ENCODE data around the gene AMFR.
"Not testable (repeated sequence)": the region's sequence is repeated elsewhere in the genome, so short reads cannot be mapped to it uniquely, and the experiment has no call there.

The AMFR gene

DNA sequence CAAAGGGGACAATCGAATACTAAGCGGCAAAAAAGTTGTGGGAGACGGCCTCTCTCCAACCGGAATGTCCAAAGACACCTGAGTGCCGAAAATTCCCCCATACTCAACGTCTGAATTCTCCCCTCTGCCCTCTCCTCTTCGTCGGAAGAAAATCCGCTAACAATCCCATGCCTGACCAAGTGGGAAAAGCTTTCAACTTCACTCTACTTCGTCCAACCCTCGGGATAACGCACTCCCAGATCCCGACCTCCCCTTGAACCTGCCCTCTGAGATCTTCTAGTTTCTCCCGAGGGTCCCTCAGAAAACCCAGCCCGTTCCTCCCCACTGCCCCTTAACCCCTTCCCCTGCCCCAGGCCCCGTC is 961 bp downstream of the AMFR start:
- DNase-seq (ENCODE audit: low read depth in 1 of 2, low spot score in 1 of 2): no peak

DNA sequence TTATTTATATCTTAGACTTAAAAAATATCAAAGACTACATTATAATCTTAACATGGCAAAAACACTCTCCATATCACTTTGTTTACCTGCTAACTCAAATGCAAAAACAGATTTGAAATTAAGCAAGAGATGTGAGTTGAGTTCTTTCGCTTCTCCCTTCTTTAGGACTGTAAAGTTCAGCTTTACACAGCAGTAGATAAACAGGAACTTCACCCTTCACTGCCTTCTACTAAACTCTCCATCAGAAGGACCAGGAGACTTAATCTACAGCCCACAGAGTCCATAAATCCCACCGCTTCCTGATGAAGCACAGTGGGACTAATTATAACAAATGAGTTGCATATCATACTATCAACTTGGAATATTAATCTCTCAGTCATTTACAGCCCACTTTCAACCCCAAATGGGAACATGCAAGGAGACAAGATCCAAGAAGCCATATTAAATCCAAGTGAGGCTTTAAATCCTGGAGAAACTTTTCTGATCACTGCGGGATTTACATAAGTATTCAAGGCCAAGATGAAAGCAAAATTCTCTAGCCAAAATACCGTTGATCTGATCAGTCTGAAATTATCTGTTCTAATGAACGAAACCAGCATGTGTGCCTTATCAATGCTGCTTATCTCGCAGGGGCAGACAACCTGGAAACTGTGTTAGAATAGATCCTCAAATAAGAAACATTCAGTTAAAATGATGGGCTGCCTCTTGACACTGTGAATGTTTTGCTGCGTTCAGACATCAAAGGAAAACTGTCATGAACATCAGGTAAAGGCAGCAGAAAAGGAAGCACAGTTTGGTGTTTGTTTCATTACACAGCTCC is 1.6 kb downstream of the AMFR start:
- no peak for DNase-seq (ENCODE audit: low read depth in 1 of 2, low spot score in 1 of 2)

DNA sequence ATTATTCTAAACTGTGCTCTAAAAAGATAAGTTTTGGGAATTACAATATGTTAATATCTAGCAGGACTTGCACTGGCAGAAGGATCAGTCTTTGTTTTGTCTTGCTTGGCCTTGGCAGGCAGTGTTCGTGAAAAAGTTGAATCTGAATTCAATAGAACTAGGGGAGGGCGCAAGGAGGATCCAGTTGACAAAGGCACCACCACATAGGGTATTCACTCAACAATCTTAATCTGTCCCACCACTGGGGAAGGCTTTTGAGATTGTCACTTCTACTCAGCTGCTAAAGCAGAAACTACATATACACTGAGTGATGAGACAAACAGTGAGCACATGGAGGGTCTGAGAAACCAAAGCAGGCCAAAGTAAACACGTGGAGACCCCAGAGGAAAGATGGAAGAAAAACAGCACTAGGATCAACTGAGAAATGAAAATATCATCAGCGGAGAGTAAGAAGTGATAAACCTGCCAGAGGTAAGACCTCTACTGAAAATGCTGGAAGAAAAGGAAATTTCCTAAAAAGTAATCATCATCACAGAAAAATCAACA is 2.4 kb downstream of the AMFR start:
- DNase-seq (ENCODE audit: low read depth in 1 of 2, low spot score in 1 of 2): no peak

DNA sequence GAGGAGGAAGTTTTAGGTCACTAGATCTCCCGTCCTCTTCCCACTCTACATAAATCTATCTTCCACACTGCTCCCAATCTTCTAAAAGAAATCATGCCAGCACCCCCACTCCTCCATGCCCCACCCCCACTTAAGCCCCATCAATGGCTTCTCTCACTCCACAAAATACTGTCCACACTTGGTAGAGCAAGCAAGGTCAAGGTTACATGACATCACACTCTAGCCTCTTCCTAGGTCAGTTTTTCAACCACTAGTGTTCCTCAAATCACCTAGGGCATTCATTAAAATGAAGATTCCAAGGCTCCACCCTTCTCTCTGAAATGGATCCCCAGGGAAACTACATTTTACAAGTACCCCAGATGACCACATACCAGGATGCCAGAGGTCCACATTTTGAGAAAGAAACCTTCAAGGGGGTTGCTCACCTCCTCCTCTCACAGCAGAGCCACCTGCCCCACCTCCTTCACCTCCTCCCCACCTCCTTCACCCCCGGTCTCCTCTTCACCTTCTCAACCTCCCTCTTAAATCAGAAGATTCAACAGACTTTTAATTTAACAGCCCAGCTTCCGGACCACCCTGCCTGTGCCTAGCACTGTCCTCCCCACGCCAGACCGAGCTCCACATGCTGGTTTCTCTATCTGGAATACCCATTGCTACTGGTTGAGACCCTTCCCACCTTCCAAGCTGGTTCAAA is 3.2 kb downstream of the AMFR start:
- DNase-seq (ENCODE audit: low read depth in 1 of 2, low spot score in 1 of 2): no peak

DNA sequence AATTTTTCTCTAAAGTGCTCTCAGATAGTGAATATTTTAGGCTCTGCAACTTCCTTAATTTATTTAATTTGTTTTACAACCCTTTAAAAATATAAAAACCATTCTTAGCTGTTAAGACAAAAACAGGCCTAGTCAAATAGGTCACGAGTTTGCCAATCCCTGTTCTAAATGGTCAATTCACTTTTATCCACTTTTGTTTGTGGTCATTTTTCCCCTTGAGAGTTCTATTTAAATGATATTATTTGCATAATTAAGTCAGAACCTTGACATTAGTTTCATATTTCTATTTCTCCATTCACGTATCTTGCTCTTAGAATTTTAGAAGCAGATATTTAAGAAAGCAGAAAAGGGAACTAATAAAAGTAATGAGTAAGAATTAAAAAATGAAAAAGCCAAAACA is 4.0 kb downstream of the AMFR start:
- DNase-seq (ENCODE audit: low read depth in 1 of 2, low spot score in 1 of 2): no peak

DNA sequence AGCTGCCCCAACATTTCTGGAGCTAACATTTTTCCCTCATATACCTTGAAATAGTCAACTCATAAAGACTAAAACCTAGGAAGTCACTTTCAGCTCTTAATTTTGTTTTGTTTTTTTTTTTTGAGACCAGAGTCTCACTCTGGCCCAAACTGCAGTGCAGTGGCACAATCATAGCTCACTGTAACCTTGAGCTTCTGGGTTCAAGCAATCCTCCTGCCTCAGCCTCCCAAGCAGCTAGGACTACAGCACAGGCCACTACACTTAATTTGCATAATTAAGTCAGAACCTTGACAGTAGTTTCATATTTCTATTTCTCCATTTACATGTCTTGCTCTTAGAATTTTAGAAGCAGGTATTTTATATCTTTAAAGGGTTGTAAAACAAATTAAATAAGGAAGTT is 4.7 kb downstream of the AMFR start:
- DNase-seq (ENCODE audit: low read depth in 1 of 2, low spot score in 1 of 2): no peak

DNA sequence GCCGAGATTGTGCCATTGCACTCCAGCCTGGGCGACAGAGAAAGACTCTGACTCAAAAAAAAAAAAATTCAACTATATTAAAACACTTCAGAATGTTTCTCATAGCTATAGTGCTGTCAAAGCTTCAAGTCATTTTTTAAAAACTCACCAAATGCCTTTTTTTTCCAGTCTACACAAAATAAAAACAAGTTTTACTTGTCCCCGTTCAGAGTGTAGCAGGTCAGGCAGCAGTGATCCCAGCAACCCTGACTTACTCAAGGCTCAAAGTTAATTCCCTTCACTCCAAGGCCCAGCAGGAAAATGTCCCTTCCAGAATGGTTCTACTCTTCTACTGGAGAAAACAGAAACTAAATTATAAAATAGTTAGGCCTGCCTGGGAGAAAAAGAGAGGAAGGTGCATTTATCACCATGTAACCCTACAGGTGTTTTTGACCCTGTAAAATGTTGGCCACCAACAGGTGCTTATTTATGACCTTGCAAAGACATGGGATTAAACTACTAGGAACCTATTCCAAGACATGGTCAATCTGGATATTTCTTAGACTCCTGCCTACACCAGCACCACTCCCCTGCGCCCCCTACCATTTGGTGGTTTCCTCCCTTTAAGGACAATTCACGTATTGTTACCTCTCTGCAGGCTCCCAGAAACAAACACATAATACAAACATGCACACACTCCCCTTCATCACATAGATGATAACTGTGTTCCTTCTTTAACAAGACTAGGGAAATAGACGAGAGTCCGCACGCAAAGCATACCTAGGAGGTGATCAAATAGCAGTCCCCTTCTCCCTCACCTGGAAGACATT is 5.4 kb downstream of the AMFR start:
- no peak for DNase-seq (ENCODE audit: low read depth in 1 of 2, low spot score in 1 of 2)

DNA sequence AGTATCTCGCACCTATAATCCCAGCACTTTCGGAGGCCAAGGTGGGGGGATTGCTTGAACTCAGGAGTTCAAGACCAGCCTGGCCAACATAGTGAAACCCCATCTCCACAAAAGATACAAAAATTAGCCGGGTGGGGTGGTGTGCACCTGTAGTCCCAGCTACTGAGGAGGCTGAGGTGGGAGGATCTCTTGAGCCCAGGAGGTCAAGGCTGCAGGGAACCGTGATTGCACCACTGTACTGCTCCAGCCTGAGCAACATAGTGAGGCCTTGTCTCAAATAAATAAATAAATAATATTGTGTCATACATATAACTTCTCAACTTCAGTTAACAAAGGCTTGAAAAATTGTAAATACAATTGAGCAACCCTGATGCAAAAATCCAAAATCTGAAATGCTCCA is 8.2 kb downstream of the AMFR start:
- DNase-seq (ENCODE audit: low read depth in 1 of 2, low spot score in 1 of 2): no peak

DNA sequence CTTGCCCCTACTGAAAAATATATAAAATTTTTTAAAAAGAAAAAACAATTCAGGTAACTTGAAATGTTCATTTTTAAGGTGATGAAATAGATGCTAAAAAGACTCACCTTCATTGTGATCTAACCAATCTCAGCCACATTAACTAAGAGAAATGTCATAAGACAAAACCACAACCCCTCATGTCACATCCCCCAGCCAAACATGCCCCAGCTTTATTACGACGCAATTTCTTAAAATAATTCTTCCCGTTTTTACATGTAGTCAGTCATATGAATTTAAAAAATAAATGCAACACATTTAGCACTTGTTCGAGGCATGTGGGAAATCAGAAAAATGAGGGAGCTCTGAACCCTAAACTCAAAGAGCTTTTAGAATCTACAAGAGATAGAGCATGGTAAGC is 9.5 kb downstream of the AMFR start:
- DNase-seq (ENCODE audit: low read depth in 1 of 2, low spot score in 1 of 2): no peak

DNA sequence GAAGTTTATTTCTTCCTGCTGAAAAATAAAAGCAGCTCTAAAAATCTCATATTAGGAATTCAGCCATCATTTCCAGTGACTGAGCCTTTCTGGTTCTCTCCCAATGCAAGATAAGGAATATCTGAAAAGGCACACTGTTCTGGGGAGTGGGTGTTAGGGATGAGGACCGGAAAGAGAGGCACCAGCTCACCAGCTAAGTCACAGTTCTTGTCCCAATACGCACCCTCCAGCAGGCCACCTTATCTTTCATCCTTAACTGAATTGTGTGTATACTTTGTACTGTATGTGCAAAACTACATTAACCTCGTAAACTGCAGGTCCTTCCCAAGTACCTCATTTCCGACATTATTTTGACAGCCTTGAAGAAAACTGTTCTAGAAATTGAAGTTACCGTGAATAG is 11.0 kb downstream of the AMFR start:
- no peak for DNase-seq (ENCODE audit: low read depth in 1 of 2, low spot score in 1 of 2)

DNA sequence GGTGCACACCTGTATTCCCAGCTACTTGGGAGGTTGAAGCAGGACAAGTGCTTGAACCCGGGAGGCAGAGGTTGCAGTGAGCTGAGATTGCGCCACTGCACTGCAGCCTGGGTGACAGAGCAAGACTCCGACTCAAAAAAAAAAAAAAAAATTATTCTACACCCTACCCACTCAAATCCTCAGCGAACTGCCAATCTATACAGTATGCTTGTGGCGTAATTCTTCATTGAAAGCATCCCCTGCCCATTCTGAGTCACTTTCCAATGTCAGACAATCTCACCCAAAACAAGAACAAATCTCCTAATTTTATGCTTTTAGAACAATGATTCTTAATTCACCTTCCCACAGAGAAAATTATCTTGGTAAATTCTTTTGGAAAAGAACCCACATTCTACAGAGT is 12.0 kb downstream of the AMFR start:
- no peak for DNase-seq (ENCODE audit: low read depth in 1 of 2, low spot score in 1 of 2)

DNA sequence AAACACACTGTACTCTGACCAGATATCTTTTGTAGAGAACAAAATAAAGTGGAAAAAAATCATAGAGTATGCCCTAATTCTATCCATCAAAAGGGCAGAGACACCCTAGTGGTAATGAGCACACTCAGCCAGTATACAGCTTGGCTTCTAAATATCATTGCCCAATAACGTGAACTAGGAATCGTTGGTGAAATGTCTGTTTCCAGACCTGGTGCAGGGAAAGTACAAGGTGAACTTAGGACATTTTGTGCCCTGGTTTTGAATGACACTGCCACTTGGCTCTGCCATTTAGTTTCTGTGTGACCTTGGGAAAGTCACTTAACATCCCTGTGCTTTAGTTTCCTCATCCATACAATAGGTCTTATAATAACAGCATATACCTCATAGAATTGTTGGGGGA is 13.7 kb downstream of the AMFR start:
- no peak for DNase-seq (ENCODE audit: low read depth in 1 of 2, low spot score in 1 of 2)

DNA sequence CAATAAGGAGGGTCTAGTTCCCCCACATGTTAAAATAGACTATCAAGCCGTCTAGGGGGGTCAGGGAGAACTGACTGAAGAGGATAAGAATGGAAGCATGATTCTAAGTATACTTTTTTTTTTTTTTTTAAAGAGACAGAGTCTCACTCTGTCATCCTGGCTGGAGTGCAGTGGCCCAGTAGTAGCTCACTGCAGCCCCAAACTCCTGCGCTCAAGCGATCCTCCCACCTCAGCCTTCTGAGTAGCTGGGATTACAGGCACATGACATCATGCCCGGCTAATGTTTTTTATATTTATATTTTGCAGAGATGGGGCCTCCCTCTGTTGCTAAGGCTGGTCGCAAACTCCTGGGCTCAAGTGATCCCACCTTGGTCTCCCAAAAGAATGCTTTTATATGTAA is 14.2 kb downstream of the AMFR start:
- no peak for DNase-seq (ENCODE audit: low read depth in 1 of 2, low spot score in 1 of 2)

DNA sequence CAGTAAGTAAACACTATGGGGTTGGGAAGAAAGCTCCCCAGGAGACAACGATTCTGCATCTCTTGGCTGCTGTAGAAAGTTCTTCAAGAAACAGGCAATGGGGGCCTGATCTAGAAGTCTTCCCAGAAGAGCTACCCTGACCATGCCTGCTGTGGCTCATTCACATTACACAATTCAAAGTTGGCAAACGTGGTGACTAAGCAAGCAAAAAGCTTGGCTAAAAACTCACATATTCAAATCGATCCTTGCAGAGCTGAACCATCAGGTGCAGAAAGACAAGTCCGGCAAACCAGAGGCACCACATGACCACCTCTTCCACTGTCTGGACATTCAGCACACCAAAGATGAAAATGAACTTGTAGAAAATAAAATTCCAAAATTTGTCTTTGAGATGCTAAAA is 16.1 kb downstream of the AMFR start:
- DNase-seq (ENCODE audit: low read depth in 1 of 2, low spot score in 1 of 2): no peak

DNA sequence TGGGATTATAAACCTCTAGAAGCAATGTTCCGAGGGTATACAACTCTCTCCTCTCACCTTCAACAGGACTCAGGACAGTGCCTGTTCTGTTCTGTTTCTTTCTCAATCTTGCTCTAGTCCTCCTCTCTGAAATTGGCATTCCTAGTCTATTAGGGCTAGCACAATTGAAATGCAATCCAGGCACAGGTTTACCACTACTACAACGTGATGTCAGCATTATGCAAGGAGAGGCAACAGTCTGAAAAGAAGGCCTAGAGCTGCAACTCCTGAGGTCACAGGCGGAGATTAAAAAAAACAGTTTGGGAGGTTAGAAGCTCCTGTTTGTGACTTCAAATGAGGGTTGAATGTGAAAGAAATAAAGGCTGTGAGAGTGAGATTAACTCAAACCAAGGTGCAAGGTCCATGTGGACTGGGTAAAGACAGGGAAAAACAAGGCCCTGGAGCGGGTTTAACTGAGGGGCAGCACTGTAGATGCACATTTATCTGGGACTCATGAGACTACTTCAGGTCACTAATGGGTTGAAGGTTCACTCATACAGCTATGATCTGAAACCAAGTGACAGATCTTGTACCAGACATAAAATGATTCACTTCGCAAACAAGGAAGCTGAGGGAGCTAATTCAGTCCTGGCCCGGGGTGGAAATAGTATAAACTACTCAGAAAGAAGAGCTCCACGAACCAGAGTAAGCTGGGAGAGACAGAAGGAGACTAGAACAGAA is 16.8 kb downstream of the AMFR start:
- DNase-seq (ENCODE audit: low read depth in 1 of 2, low spot score in 1 of 2): no peak

DNA sequence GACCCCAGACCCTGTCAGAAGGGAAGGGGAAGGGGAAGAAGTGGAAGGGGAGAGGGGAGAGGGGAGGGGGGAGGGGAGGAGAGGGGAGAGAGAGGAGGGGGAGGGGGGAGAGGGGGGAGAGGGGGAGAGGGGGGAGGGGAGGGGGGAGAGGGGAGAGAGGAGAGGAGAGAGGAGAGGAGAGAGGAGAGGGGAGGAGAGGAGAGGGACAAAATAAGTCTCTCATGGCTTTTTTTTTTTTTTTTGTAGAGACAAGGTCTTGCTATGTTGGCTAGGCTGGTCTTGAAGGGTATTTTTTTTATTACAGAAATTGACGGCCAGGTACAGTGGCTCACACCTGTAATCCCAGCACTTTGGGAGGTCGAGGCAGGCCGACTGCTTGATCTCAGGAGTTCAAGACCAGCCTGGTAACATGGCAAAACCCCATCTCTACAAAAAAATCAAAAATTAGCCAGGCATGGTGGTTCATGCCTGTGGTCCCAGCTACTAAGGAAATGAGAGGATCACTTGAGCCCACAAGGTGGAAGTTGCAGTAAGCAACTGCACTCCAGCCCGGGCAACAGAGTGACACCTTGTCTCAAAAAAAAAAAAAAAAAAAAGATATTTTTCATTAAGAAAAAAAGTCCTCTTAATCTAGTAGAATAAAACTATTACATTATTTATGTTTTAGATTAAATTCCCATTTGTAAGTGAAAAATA is 19.2 kb downstream of the AMFR start:
- DNase-seq (ENCODE audit: low read depth in 1 of 2, low spot score in 1 of 2): no peak

DNA sequence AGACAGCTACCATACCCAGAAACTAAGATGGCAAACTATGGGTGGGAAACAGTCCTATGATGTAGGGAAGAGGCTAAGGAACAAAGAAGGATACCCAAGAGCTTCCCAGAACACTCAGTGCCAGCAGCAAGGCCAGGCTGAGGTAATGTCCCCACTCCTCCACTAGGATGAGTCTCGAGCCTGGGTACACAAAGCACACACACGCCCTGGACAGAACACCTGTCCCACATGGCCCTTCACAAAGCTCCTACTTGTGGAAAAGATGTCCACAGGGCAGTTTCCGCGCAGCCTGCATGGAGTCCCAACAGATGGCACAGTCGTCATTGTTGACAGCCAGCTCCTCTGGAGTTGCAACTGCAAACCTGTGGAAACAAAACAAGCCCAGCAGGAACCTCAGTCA is 23.9 kb downstream of the AMFR start:
- DNase-seq (ENCODE audit: low read depth in 1 of 2, low spot score in 1 of 2): no peak

DNA sequence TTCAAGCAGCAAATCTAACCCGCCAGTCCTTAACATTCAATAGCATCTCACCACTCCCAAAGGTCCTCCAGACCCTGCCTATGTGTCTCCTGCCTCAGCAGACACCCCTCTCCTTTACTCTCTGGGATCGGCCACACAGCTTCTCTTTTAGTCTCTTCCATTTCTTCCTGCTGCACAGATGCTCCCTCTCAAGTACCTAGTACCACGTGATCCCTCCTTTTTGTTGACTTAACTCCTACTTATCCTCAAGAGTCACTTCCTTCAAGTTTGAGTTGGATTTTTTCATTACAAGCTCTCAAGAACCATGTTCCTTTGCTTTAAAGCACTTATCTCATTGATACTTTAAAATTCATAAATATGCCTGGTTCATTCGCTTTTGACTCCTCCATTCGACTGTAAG is 24.9 kb downstream of the AMFR start:
- DNase-seq (ENCODE audit: low read depth in 1 of 2, low spot score in 1 of 2): no peak

DNA sequence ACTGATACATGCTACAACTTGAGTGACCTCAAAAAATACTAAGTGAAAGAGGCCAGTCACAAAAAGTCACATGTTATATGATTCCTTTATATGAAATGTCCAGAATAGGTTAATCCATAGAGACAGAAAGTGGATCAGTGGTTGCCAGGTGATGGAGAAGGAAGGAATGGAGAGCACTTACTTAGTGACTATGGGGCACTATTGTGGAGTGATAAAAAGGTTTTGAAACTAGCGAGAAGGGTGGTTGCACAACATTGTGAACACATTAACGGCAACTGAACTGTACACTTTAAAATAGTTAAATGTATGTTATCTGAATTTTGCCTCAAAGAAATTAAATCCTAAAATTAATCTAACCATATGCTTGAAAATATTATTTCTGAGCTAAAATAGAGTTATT is 25.9 kb downstream of the AMFR start:
- no peak for DNase-seq (ENCODE audit: low read depth in 1 of 2, low spot score in 1 of 2)

DNA sequence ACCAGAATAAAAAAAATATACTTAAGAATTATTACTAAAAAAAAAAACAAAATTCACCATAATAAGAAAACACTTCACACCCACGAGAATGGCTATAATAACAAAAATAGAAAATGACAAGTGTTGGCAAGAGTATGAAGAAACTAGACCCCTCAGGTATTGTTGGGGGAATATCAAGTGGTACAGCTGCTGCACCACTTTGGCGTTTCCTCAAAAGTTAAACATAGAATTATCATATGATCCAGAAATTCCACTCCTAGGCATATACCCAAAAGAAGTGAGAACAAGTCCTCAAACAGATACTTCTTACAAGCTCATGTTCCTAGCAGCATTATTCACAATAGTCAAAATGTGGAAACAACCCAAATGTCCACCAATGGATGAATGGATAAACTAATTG is 26.3 kb downstream of the AMFR start:
- no peak for DNase-seq (ENCODE audit: low read depth in 1 of 2, low spot score in 1 of 2)

DNA sequence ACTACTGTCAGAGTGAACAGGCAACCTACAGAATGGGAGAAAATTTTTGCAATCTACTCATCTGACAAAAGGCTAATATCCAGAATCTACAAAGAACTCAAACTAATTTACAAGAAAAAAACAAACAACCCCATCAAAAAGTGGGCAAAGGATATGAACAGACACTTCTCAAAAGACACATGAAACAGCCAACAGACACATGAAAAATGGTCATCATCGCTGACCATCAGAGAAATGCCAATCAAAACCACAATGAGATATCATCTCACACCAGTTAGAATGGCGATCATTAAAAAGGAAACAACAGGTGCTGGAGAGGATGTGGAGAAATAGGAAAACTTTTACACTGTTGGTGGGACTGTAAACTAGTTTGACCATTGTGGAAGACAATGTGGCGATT is 28.6 kb downstream of the AMFR start:
- DNase-seq (ENCODE audit: low read depth in 1 of 2, low spot score in 1 of 2): not testable (repeated sequence)

All from activated CD4-positive, alpha-beta T cell treated with anti-CD3 and anti-CD28 coated beads, Interleukin-2, amount 50 U/mL, for 24 hours (primary cell).